NCI-H345 treated with DMSO at 0.1 percent for 48 hours (cell line): ENCODE data around the gene ADD3.

Source experiments
- DNase-seq: peaks from one replicate; lab custom pipeline; 2025; ENCODE audit not compliant: unreplicated experiment; lab: John Stamatoyannopoulos, UW

The ADD3 gene, protein sequence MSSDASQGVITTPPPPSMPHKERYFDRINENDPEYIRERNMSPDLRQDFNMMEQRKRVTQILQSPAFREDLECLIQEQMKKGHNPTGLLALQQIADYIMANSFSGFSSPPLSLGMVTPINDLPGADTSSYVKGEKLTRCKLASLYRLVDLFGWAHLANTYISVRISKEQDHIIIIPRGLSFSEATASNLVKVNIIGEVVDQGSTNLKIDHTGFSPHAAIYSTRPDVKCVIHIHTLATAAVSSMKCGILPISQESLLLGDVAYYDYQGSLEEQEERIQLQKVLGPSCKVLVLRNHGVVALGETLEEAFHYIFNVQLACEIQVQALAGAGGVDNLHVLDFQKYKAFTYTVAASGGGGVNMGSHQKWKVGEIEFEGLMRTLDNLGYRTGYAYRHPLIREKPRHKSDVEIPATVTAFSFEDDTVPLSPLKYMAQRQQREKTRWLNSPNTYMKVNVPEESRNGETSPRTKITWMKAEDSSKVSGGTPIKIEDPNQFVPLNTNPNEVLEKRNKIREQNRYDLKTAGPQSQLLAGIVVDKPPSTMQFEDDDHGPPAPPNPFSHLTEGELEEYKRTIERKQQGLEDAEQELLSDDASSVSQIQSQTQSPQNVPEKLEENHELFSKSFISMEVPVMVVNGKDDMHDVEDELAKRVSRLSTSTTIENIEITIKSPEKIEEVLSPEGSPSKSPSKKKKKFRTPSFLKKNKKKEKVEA

DNA sequence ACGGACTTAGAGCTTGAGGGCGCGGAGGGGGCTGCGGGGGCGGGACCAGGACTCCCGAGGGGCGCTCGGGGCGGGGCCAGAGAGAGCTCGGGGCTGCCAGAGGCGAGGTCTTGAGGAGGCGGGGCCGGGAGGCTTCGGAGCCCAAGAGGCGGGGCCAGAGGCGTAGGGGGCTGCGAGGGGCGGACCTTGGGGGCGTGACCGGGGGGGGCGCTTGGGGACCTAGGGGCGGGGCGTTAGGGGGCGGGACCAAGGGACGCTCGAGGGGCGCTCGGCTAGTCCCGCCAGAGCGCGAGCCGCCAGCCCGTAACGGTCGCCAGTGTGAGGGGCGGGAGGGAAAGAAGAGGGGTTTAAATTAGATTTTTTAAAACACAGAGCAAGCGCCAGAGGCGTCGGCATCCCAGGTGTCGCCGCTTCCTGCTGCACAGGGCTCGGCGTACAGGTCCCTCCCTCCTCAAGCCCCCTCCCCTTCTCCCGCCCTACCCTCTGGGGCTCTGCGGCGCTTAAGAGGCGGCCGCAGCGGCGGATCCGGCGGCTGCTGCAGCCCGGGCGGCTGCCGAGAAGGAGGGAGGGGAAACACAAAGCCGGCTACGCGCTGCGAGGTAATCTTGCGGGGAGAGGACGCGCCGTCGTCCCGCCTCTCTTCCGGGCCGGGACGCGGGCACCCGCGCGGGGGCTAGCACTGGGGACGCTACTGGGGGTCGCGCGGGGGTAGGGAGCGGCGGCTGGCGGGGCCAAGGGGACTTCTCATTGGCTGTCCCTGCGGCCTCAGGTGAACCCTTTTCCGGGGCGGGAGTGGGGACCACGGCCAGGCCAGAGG is at the start of gene ADD3:
TSS of gene ADD3 (plus strand) at position 284 of the 817 bp plus-strand sequence. CDS start 92,670 bp downstream, outside the sequence.
- peak; percentile 66 for DNase-seq

GRCh38 chr10:109958059-109958458 is 49.7 kb upstream of the ADD3 start:
- no peak for DNase-seq

DNA sequence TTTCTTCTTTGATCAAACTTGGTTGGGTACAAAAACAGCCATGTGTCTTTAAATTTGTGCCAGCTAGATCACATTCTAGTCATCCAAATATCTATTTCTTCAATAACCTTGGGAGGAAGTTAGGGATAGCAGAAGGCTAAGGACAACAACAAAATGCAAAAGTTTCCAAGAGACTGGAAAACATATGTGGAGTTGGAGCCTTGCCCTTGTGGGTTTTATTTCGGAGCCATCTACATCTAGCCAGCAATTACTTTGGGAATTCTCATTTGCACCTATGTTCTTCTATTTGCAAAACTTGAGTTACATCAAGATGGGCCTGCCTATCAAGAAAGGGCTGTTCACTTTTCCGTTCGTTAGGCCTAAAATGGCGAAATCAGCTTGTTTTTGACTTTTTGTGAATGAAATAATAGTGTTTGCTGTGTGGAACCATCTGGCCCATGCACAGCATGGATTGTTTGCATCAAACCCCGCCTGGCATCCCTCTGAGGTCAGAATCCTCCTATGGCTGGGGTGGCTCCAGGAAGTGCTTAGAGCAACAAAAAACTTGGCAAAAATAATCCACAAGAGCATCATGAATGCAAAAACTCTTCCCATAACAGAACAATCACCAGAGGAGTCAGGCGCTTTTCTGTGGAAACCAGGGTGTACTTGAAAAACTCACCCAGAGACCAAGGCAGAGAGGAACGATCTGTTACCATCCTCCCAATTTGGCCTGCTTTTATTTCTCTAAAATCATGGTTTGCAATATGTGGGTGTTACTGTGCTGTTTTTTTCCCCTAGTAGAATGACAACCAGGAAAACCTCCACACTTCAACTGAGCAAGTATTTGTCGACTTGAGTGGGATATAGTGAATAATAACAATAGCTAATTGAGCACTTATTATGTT is 48.3 kb upstream of the ADD3 start:
- no peak for DNase-seq

DNA sequence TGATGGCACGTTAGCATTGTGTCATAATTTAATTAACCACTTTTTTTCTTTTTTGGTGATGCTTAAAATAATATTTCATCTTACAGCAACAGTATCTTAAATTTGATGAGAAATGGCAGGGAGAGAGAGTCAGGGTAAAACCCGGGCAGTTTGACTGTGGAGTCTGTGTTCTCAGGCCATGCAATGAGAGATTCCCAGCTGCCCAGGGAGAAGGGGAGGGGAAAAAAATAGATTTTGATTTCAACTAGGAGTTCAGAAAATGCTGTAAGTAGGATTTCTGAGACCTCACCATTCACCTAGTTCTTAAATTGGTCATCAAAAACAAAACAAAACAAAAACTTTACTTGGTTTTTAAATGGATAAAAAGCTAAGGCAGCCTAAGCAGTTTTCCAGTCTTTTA is 47.1 kb upstream of the ADD3 start:
- no peak for DNase-seq

DNA sequence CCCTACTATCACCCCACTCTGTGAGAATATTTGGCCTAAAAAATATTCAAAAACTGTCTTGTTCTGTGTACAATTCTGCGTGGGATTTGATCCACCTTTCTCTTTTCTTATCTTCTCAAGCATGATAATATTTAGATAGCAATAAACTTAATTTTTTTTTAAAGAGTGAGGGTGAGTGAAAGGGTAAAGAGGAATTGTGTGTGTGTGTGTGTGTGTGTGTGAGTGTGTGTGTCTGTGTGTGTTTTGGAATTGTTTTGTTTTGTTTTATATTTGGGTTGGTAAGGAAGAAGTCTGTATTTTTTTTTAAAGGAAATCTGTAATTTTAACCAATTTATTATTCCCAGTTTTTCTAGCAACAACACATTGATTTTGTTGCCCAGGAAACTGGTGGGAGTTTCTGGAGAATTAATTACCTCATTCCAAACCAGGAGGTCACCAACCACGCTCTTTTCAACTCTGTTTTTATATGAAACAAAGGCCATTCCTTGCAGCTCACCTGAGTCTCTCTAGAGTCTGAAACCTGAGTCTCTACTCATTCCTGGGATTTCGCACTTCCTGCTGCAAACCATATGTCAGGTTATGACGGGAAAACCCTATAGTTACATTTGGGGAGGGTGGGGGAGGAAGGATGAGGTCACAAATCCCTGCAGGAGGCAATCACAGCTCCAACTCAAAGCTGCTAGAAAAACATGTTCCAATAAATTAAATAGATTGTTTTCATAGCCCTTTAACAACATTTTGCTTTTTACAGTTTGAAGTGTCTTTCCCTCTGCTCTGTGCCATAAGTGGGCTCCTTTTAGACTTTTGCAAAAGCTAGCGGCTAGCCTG is 46.4 kb upstream of the ADD3 start:
- no peak for DNase-seq

- DNase-seq = no peak
These were observed 45.5 kb upstream of the ADD3 start for GRCh38 chr10:109962247-109962646.

DNA sequence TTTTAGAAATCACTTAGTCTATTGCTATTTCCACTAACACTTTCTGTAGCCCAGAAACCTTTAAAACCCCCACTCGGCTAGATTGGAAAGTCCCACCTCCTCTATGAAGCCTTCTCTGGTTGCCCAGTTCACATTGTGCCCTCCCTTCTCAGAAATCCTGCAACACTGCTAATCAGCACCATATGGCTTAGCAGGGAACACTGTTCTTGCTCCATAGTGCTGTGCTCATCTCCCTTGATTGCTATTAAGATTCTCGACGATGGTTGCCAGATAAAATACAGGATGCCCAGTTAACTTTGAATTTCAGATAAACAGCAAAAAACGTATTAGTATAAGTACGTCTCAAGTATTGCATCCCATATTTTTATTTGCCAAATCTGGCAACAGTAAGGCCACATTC is 44.3 kb upstream of the ADD3 start:
- DNase-seq = no peak

DNA sequence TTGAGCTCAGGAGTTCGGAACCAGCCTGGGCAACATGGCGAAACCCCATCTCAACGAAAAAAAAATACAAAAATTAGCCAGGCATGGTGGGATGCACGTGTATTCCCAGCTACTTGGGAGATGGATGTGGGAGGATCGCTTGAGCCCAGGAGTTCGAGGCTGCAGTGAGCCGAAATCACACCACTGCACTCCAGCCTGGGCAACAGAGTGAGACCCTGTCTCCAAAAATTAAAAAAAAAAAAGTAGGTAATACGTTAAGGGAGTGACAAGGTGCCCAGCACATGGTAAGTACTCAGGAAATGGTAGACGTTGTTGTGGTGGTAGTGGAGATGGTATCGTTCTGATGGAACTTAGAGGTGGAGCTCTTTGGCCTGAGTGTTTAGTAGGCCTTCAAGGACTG is 43.5 kb upstream of the ADD3 start:
- DNase-seq = no peak

- DNase-seq = no peak
These were observed 40.6 kb upstream of the ADD3 start for GRCh38 chr10:109966961-109967738.

GRCh38 chr10:109967739-109968088 is 40.1 kb upstream of the ADD3 start:
- no peak for DNase-seq

- DNase-seq = no peak
These were observed 38.6 kb upstream of the ADD3 start for GRCh38 chr10:109968953-109969759.

DNA sequence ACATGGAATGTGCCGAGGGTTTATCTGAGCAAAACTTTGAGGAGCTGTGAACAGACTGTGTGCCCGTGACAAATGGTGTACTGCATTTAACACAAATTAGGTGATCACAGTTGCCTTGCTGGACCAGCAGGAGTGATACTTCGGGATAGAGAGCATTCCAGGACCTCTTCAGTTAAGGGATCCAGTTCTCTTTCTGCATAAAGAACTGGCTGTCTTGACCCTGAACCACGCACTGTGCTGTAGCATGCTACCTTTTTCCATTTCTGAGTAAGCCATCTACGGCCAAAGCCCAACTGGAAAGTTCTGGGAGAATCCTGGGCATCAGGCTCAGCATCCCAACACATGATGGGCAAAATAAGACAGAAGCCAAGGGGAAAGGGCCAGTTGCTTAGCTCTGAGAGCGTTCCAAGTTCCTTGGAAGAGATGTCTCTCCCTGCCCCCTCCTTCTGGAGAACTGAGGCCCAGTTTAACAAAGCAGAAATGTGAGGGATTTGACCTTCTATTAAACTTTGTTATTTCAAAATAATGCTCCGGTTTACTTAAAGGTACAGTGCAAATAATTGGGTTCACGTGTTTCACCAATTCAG is 37.9 kb upstream of the ADD3 start:
- DNase-seq = no peak

DNA sequence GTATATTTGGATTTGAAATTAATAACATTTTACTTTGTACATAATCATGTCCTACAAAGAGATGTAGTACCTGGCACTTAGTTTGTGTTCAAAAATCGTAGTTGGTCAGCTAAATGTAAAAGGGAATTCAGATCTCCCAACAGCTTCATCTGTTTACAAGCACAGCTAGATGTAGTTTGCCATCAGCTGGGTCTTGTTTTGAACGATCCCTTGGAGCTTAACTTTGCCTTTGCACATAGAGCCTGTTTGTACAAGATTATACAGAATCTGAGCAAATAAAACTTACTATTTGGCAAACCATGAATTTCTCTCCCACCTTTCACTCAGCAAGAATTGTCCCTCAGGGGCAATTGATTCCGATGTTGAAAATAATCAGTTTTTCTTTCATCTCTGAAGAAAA is 36.1 kb upstream of the ADD3 start:
- no peak for DNase-seq

- no peak for DNase-seq
These were observed 35.3 kb upstream of the ADD3 start for GRCh38 chr10:109972372-109973001.

DNA sequence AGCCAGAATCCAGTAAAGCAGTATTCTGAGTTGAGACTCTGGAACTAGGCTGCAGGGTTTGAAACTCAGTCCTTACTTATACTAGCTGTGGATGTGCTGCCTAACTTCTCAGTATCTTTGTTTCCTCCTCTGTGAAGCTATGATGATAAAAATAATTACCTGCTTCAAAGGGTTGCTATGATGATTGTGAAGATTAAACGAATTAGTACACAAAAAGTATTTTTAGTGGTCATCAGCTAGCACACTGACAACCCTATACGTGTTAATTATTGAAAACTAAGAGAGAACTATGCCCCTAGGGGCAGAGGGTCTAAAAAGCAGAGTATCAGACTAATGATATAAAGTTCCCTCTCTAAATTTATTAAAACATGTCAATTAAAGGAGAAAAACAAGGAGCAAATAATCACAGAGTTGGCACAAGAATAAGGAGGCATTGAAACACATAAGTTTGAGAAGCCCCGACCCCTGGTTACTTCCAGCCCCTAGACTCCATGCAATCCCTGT is 34.4 kb upstream of the ADD3 start:
- no peak for DNase-seq

DNA sequence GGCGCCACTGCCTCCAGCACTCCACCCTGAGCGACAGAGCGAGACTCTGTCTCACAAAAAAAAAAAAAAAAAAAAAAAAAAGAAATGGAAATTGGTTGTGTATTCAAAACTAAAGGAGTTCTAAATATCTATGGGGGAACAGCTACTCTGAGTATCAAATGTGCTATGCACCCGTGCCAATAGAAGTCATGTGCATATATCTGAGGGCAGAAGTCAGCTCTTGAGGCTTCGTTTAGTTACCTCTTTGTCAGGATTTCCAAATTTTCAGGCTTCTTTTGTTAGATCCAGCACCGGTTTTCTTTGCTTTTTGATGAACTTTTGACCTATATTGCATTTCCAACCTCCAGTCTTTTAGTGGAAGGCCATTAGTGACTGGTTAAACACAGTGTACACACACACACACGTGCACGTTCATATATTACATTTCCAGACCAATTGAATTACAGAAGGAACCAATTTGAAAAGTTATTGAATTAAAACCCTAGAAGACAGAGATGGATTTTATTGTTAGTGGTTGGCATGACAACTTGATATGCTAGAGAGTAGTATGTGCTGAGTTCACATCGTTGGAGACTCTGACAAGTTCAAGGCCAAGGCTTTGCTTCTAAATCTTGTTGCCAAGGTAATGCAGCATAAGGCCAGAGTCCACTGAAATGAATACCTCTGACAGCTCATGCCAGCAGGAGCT is 33.1 kb upstream of the ADD3 start:
- DNase-seq = no peak
